Breast epithelium (tissue), 3 donors: Measurements from ENCODE around the gene SYDE2.

Experiments used
- CTCF ChIP-seq, 3 donors: fragments of 450-650 bp; IDR thresholded peaks; one replicate each; pipeline ENCODE4 v1.5.1; 2016 to 2017; ENCODE audit warnings: antibody characterized with exemption in 3 of 3, mild to moderate bottlenecking in 3 of 3, moderate library complexity in 3 of 3
- POLR2A ChIP-seq: fragments of 450-650 bp; IDR thresholded peaks from one replicate; pipeline ENCODE4 v1.6.1; 2016; ENCODE audit warnings: antibody characterized with exemption, mild to moderate bottlenecking, moderate library complexity
- POLR2AphosphoS5 ChIP-seq, 3 donors: sonication (generic); formaldehyde crosslinking; IDR thresholded peaks; one replicate each; pipeline ENCODE4 v1.6.1; 2017; ENCODE audit warnings: antibody characterized with exemption in 3 of 3

- TF ChIP-seq CTCF (IDR thresholded peaks at IDR 0.05) (no peak), POLR2AphosphoS5 (IDR thresholded peaks at IDR 0.05) (no peak), POLR2A (no peak)
These were observed 7.7 kb upstream of the SYDE2 start for GRCh38 chr1:85208488-85208887.
